HEK293 (cell line): Measurements from ENCODE around the gene CDADC1.

Experiments
- CTCF ChIA-PET: fragments of 350-600 bp; formaldehyde crosslinking; extraction: SDS; loops from one replicate; lab custom pipeline; 2021; ENCODE audit warnings: antibody characterized with exemption; lab: Yijun Ruan, JAX
- POLR2A ChIA-PET: fragments of 300-600 bp; formaldehyde crosslinking; extraction: SDS; loops from one replicate; lab custom pipeline; 2020; ENCODE audit warnings: antibody characterized with exemption, inconsistent platforms; lab: Yijun Ruan, JAX
- H3K27ac ChIP-seq: fragments of 200-500 bp; sonication (Bioruptor generic); 2 replicates; pipeline ENCODE4 v1.5.1; 2014; ENCODE audit warnings: low read depth, low read length, control low read depth, inconsistent platforms; ENCODE audit errors: extremely low read depth
- H3K36me3 ChIP-seq, 2 experiments: fragments of 200-500 bp in 1 of 2; sonication (Bioruptor generic) in 1 of 2; 1 replicate in 1 of 2; 2 replicates in 1 of 2; pipeline ENCODE4 v1.5.1; 2014 to 2017; ENCODE audit warnings: inconsistent platforms in 2 of 2, low read length in 2 of 2; ENCODE audit not compliant: control insufficient read depth in 2 of 2, insufficient read depth in 1 of 2
- H3K4me1 ChIP-seq: fragments of 200-500 bp; sonication (Bioruptor generic); 2 replicates; pipeline ENCODE4 v1.5.1; 2014; ENCODE audit warnings: mild to moderate bottlenecking, low read length, inconsistent platforms; ENCODE audit not compliant: control insufficient read depth, insufficient read depth
- H3K4me3 ChIP-seq: 2 replicates; pipeline ENCODE4 v1.5.1; 2011; ENCODE audit warnings: low read depth, mild to moderate bottlenecking, control low read depth, low read length, moderate library complexity
- H3K9me3 ChIP-seq: fragments of 200-500 bp; sonication (Bioruptor generic); 2 replicates; pipeline ENCODE4 v1.5.1; 2014; ENCODE audit warnings: low read depth, low read length, inconsistent platforms; ENCODE audit not compliant: control insufficient read depth, insufficient read depth
- AEBP2 ChIP-seq: fragments of 450-650 bp; formaldehyde crosslinking; IDR thresholded peaks from 2 replicates; pipeline ENCODE4 v1.5.1; 2016; ENCODE audit warnings: missing biosample characterization, missing genetic modification characterization, borderline replicate concordance
- EGR2 ChIP-seq: fragments of 450-650 bp; formaldehyde crosslinking; IDR thresholded peaks from 2 replicates; pipeline ENCODE4 v1.5.1; 2016; ENCODE audit warnings: low read depth, missing biosample characterization, missing genetic modification characterization
- KLF17 ChIP-seq: fragments of 450-650 bp; formaldehyde crosslinking; IDR thresholded peaks from 2 replicates; pipeline ENCODE4 v1.5.1; 2016; ENCODE audit warnings: missing biosample characterization, missing genetic modification characterization
- KLF9 ChIP-seq: fragments of 450-650 bp; formaldehyde crosslinking; IDR thresholded peaks from 2 replicates; pipeline ENCODE4 v1.5.1; 2016; ENCODE audit warnings: missing biosample characterization, missing genetic modification characterization, low read depth
- PATZ1 ChIP-seq: fragments of 450-650 bp; formaldehyde crosslinking; IDR thresholded peaks from 2 replicates; pipeline ENCODE4 v1.5.1; 2016; ENCODE audit warnings: missing biosample characterization, missing genetic modification characterization
- PRDM4 ChIP-seq: fragments of 450-650 bp; formaldehyde crosslinking; IDR thresholded peaks from 2 replicates; pipeline ENCODE4 v1.5.1; 2017; ENCODE audit warnings: missing biosample characterization, missing genetic modification characterization
- ZFHX2 ChIP-seq: fragments of 450-650 bp; formaldehyde crosslinking; conservative IDR thresholded peaks from 2 replicates; pipeline ENCODE4 v1.5.1; 2016; ENCODE audit warnings: missing biosample characterization, missing genetic modification characterization
- ZFP37 ChIP-seq: fragments of 450-650 bp; formaldehyde crosslinking; IDR thresholded peaks from 2 replicates; pipeline ENCODE4 v1.5.1; 2016; ENCODE audit warnings: missing biosample characterization, missing genetic modification characterization
- ZNF157 ChIP-seq: fragments of 450-650 bp; formaldehyde crosslinking; IDR thresholded peaks from 2 replicates; pipeline ENCODE4 v1.5.1; 2016; ENCODE audit warnings: missing biosample characterization, missing genetic modification characterization
- ZNF169 ChIP-seq: fragments of 450-650 bp; formaldehyde crosslinking; IDR thresholded peaks from 2 replicates; pipeline ENCODE4 v1.5.1; 2016; ENCODE audit warnings: missing biosample characterization, missing genetic modification characterization
- ZNF19 ChIP-seq: fragments of 450-650 bp; formaldehyde crosslinking; IDR thresholded peaks from 2 replicates; pipeline ENCODE4; 2016; ENCODE audit warnings: missing biosample characterization, missing genetic modification characterization, low read depth
- ZNF211 ChIP-seq: fragments of 450-650 bp; formaldehyde crosslinking; IDR thresholded peaks from 2 replicates; pipeline ENCODE4 v1.5.1; 2016; ENCODE audit warnings: low read depth, missing biosample characterization, missing genetic modification characterization
- ZNF214 ChIP-seq: fragments of 450-650 bp; formaldehyde crosslinking; IDR thresholded peaks from 2 replicates; pipeline ENCODE4 v1.5.1; 2017; ENCODE audit warnings: missing biosample characterization, mild to moderate bottlenecking, missing genetic modification characterization, borderline replicate concordance
- ZNF221 ChIP-seq: fragments of 450-650 bp; formaldehyde crosslinking; IDR thresholded peaks from 2 replicates; pipeline ENCODE4 v1.5.1; 2017; ENCODE audit warnings: missing biosample characterization, missing genetic modification characterization, borderline replicate concordance
- ZNF48 ChIP-seq: fragments of 450-650 bp; formaldehyde crosslinking; IDR thresholded peaks from 2 replicates; pipeline ENCODE4 v1.5.1; 2016; ENCODE audit warnings: missing biosample characterization, missing genetic modification characterization
- ZNF501 ChIP-seq: fragments of 450-650 bp; formaldehyde crosslinking; IDR thresholded peaks from 2 replicates; pipeline ENCODE4 v1.5.1; 2016; ENCODE audit warnings: missing biosample characterization, missing genetic modification characterization
- ZNF654 ChIP-seq: fragments of 450-650 bp; formaldehyde crosslinking; IDR thresholded peaks from 2 replicates; pipeline ENCODE4 v1.5.1; 2016; ENCODE audit warnings: low read depth, missing biosample characterization, missing genetic modification characterization
- ZNF670 ChIP-seq: fragments of 450-650 bp; formaldehyde crosslinking; IDR thresholded peaks from 2 replicates; pipeline ENCODE4 v1.5.1; 2016; ENCODE audit warnings: missing biosample characterization, missing genetic modification characterization, low read depth
- ZNF677 ChIP-seq: fragments of 450-650 bp; IDR thresholded peaks from 2 replicates; pipeline ENCODE4 v1.5.0; 2018; ENCODE audit warnings: missing biosample characterization, mild to moderate bottlenecking, missing genetic modification characterization, moderate library complexity
- ZNF692 ChIP-seq: fragments of 450-650 bp; formaldehyde crosslinking; IDR thresholded peaks from 2 replicates; pipeline ENCODE4 v1.5.1; 2016; ENCODE audit warnings: missing biosample characterization, missing genetic modification characterization
- ZNF776 ChIP-seq: fragments of 450-650 bp; formaldehyde crosslinking; IDR thresholded peaks from 2 replicates; pipeline ENCODE4 v1.5.0; 2017; ENCODE audit warnings: missing biosample characterization, missing genetic modification characterization, borderline replicate concordance
- ZSCAN16 ChIP-seq: fragments of 450-650 bp; formaldehyde crosslinking; IDR thresholded peaks from 2 replicates; pipeline ENCODE4 v1.5.1; 2016; ENCODE audit warnings: missing biosample characterization, missing genetic modification characterization
- ZSCAN4 ChIP-seq: fragments of 450-650 bp; formaldehyde crosslinking; IDR thresholded peaks from 2 replicates; pipeline ENCODE4 v1.5.1; 2017; ENCODE audit warnings: missing biosample characterization, missing genetic modification characterization

The CDADC1 gene

GRCh38 chr13:49225223-49226042, 22.3 kb upstream of the CDADC1 start (continued):
- no peak for TF ChIP-seq PATZ1 (tag by site-specific recombination)
- no peak for TF ChIP-seq AEBP2
- TF ChIP-seq ZNF654 (tag by site-specific recombination), result no peak
- TF ChIP-seq ZNF48 (tag by site-specific recombination), result no peak
- TF ChIP-seq, all 188 proteins: peak for 0

- CTCF ChIA-PET, result no interaction called here
- H3K4me3 ChIP-seq, result no peak overlapping the region
- TF ChIP-seq ZNF157 (no peak), ZNF670 (tag by site-specific recombination) (no peak), PRDM4 (tag by site-specific recombination) (no peak), ZFP37 (no peak), ZNF169 (tag by site-specific recombination) (no peak), KLF9 (tag by site-specific recombination) (no peak), ZNF501 (tag by site-specific recombination) (no peak), ZSCAN4 (tag by site-specific recombination) (no peak), ZSCAN16 (tag by site-specific recombination) (no peak), ZNF214 (tag by site-specific recombination) (no peak)
- TF ChIP-seq, all 188 proteins: peak for 0
- H3K27ac ChIP-seq, result no peak overlapping the region
- no peaks in the 10 kb centered on the region for H3K4me1 ChIP-seq
- H3K36me3 ChIP-seq, result no peaks in the 10 kb centered on the region
- POLR2A ChIA-PET, result interaction anchor here (0.6 kb wide), 1 partner anchor 11 kb away, joined by 3 read pairs; no protein-coding TSS in a partner anchor
- no peaks in the 10 kb centered on the region for H3K9me3 ChIP-seq
These were observed 21.1 kb upstream of the CDADC1 start for GRCh38 chr13:49226613-49227012.

- no peaks in the 10 kb centered on the region for H3K4me1 ChIP-seq
- ChIA-PET CTCF (interaction anchor here (0.5 to 0.6 kb wide), 2 partner anchors 27 to 719 kb away, joined by 3 read pairs; no protein-coding TSS in a partner anchor), POLR2A (no interaction called here)
- H3K4me3 ChIP-seq, result no peak overlapping the region
- H3K36me3 ChIP-seq, result no peaks in the 10 kb centered on the region
- no peak overlapping the region for H3K27ac ChIP-seq
- no peaks in the 10 kb centered on the region for H3K9me3 ChIP-seq
- no peak for TF ChIP-seq ZNF677 (tag by site-specific recombination)
- TF ChIP-seq ZNF19, result no peak
- no peak for TF ChIP-seq ZFHX2 (tag by site-specific recombination)
- TF ChIP-seq ZNF48 (tag by site-specific recombination), result no peak
- no peak for TF ChIP-seq ZNF211 (tag by site-specific recombination)
- TF ChIP-seq EGR2, result no peak
- TF ChIP-seq KLF17 (tag by site-specific recombination), result no peak
- no peak for TF ChIP-seq ZNF692 (tag by site-specific recombination)
- no peak for TF ChIP-seq ZNF776 (tag by site-specific recombination)
- no peak for TF ChIP-seq ZNF221 (tag by site-specific recombination)
These were observed 13.0 kb upstream of the CDADC1 start for GRCh38 chr13:49234741-49235140.
